Panc1 (cell line): ENCODE measurements around the gene VRK3. TPM values are rescaled to one million over a fixed set of nuclear protein-coding genes. Genes with fewer than 3 reads are reported as not detected.
A peak's percentile ranks its signal among the peaks of the same experiment; 100 is the strongest.
"Not testable (repeated sequence)": the region's sequence is repeated elsewhere in the genome, so short reads cannot be mapped to it uniquely, and the experiment has no call there.

Experiments
- ATAC-seq: fragments of 200-7000 bp; cut with Tn5 transposase; 2 replicates; pipeline ENCODE4 v1.9.1; 2020; ENCODE audit warnings: mild to moderate bottlenecking, moderate library complexity
- Bru-seq: library from RNA; stranded (reverse); fragments of 400-500 nt; gene quantifications from one replicate; lab custom pipeline; 2021; lab: Mats Ljungman, UMichigan
- BruChase-seq, 2 experiments: library from RNA; stranded (reverse); fragments of 400-500 nt; gene quantifications; one replicate each; lab custom pipeline; 2021; lab: Mats Ljungman, UMichigan
- BruUV-seq: library from RNA; stranded (reverse); fragments of 400-500 nt; replicated peaks from 2 replicates; lab custom pipeline; 2021; lab: Mats Ljungman, UMichigan
- CTCF ChIA-PET: fragments of 300-600 bp; sonication (Branson Sonifier 250); formaldehyde crosslinking; loops from one replicate; lab custom pipeline; 2022; ENCODE audit warnings: antibody characterized with exemption; lab: Charles Lee
- POLR2A ChIA-PET: fragments of 300-600 bp; sonication (Branson Sonifier 250); formaldehyde crosslinking; loops from one replicate; lab custom pipeline; 2022; ENCODE audit warnings: antibody characterized with exemption; lab: Charles Lee
- DNase-seq: peaks from one replicate; pipeline ENCODE4 v3.0.0-alpha.2; 2010; ENCODE audit warnings: low read depth, low spot score
- H3K27ac ChIP-seq: 2 replicates; pipeline ENCODE4 v1.5.1; 2011; ENCODE audit warnings: mild to moderate bottlenecking, low read length, inconsistent platforms
- H3K27me3 ChIP-seq: fragments of 200-500 bp; sonication (Bioruptor generic); 2 replicates; pipeline ENCODE4 v1.6.0; 2014; ENCODE audit warnings: low read length, inconsistent platforms; ENCODE audit not compliant: control insufficient read depth, insufficient read depth
- H3K36me3 ChIP-seq: fragments of 200-500 bp; sonication (Bioruptor generic); 2 replicates; pipeline ENCODE4 v1.5.1; 2014; ENCODE audit warnings: inconsistent platforms, mild to moderate bottlenecking, low read length, moderate library complexity; ENCODE audit not compliant: control insufficient read depth, insufficient read depth
- H3K4me1 ChIP-seq: 2 replicates; pipeline ENCODE4 v1.5.1; 2011; ENCODE audit warnings: inconsistent platforms, mild to moderate bottlenecking, low read length, moderate library complexity; ENCODE audit not compliant: control insufficient read depth, insufficient read depth
- H3K4me3 ChIP-seq, 2 experiments: 2 replicates each; pipeline ENCODE4 v1.5.1; 2011 to 2012; ENCODE audit warnings: low read depth in 2 of 2, low read length in 2 of 2, mild to moderate bottlenecking in 2 of 2, inconsistent platforms in 1 of 2, moderate library complexity in 1 of 2
- H3K9me3 ChIP-seq: fragments of 200-500 bp; sonication (Bioruptor generic); 2 replicates; pipeline ENCODE4 v1.5.1; 2014; ENCODE audit warnings: low read depth, mild to moderate bottlenecking, inconsistent platforms, low read length, moderate library complexity; ENCODE audit not compliant: control insufficient read depth, insufficient read depth
- POLR2AphosphoS5 ChIP-seq: IDR thresholded peaks from 2 replicates; pipeline ENCODE4 v1.6.1; 2012; ENCODE audit warnings: mild to moderate bottlenecking, low read depth, low read length, moderate library complexity
- SIN3A ChIP-seq: IDR thresholded peaks from 2 replicates; pipeline ENCODE4 v1.6.1; 2012; ENCODE audit warnings: low read depth, mild to moderate bottlenecking, low read length, moderate library complexity, borderline replicate concordance; ENCODE audit not compliant: insufficient read depth
- TCF7L2 ChIP-seq: IDR thresholded peaks from 2 replicates; pipeline ENCODE4 v1.6.1; 2011; ENCODE audit warnings: mild to moderate bottlenecking, low read depth, low read length, inconsistent platforms
- in situ Hi-C: cut with HindIII; loops from 2 replicates; pipeline ENCODE4 v1.10.0; 2016; ENCODE audit warnings: low sequenced_read_pairs, low pct_unique_long_range_greater_than_20kb
- intact Hi-C: fragments of 100-400 bp; cut with micrococcal nuclease; formaldehyde crosslinking; loops from one replicate; pipeline ENCODE4 v1.10.0; 2022; ENCODE audit not compliant: unreplicated experiment
- long read RNA-seq: library from polyadenylated mRNA; unstranded; transcript quantifications from one replicate; pipeline ENCODE4 v2.0.0, GENCODE V29; 2021; ENCODE audit not compliant: unreplicated experiment
- polyA plus RNA-seq: library from polyadenylated mRNA; unstranded; fragments of >200 nt; gene quantifications from one replicate; pipeline ENCODE4 v1.2.1, GENCODE V29; 2012; ENCODE audit warnings: missing spikeins; ENCODE audit not compliant: insufficient read length
- total RNA-seq: library from RNA; stranded (reverse); gene quantifications from one replicate; pipeline ENCODE4 v1.2.1, GENCODE V29; 2021; ENCODE audit not compliant: unreplicated experiment
- TF ChIP-seq, protein P1 (sequence below), 2 experiments: IDR thresholded peaks; 2 replicates each; pipeline ENCODE4 v1.6.1; 2011 to 2012; ENCODE audit warnings: low read depth in 2 of 2, control low read depth in 1 of 2, low read length in 1 of 2, mild to moderate bottlenecking in 1 of 2, moderate library complexity in 1 of 2; ENCODE audit not compliant: insufficient read depth in 1 of 2
- TF ChIP-seq, protein P2 (sequence below): fragments of 450-650 bp; IDR thresholded peaks from 2 replicates; pipeline ENCODE4 v1.5.1; 2017; ENCODE audit warnings: mild to moderate bottlenecking

VRK3 gene, protein sequence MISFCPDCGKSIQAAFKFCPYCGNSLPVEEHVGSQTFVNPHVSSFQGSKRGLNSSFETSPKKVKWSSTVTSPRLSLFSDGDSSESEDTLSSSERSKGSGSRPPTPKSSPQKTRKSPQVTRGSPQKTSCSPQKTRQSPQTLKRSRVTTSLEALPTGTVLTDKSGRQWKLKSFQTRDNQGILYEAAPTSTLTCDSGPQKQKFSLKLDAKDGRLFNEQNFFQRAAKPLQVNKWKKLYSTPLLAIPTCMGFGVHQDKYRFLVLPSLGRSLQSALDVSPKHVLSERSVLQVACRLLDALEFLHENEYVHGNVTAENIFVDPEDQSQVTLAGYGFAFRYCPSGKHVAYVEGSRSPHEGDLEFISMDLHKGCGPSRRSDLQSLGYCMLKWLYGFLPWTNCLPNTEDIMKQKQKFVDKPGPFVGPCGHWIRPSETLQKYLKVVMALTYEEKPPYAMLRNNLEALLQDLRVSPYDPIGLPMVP
- 32.6 TPM for total RNA-seq
- 20.2 TPM for polyA plus RNA-seq
- percentile 63 among the genes with signal in this experiment for Bru-seq, nascent RNA
- BruChase-seq, experiment 1, labeled RNA remaining after a 2-hour chase, result percentile 56 among the genes with signal in this experiment
- BruChase-seq, experiment 2, labeled RNA remaining after a 6-hour chase, result percentile 58 among the genes with signal in this experiment
- long read RNA-seq, transcript VRK3-217 (15 exons, 2,126 nt), result major isoform, 6 of 42 reads
- long read RNA-seq, partial matches to known transcripts, result 12 of 42 reads
- long read RNA-seq, other reads (novel, unspliced or antisense), result 17 of 42 reads

DNA sequence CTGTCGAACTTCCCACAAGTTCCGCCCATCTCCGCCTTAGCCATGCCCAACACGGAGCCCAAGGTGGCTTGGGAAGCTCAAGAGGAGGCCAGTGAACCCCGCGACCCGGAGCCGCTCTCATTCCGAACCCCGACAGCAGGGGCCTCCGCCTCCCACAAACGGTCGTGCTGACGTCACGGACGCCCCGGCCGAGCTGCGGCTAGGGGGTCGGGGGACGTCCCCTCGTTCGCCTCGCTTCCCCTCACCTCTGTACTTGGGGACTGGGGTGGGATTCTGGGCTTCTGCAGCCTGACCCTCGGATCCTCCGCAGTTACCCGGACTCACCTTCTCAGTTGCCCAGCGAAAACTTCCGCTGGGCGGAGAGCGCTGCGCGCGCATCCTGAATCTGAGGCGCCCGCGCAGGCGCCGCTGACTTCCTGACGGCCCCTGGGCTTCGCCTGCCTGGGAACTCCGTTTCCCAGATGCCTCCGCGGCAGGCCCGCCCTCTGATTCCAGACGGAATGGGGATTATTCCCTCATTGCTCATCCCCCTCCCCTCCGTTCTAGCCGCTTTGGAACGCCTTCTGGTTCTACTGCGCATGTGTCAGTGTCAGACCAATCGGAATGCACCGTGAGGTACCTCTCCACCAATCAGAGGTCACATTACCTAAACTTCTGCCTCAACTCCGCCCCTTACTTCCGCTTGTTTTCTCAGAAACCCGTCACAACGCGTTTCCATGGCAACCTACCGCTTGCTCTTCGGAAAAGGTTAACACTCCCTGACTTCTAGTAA is at the start of gene VRK3:
Gene VRK3 (minus strand): TSS at position 351 of the 772 bp plus-strand sequence. CDS start 9,210 bp downstream, outside the sequence.
- TF ChIP-seq TCF7L2, result no peak
- TF ChIP-seq, protein P1, sequence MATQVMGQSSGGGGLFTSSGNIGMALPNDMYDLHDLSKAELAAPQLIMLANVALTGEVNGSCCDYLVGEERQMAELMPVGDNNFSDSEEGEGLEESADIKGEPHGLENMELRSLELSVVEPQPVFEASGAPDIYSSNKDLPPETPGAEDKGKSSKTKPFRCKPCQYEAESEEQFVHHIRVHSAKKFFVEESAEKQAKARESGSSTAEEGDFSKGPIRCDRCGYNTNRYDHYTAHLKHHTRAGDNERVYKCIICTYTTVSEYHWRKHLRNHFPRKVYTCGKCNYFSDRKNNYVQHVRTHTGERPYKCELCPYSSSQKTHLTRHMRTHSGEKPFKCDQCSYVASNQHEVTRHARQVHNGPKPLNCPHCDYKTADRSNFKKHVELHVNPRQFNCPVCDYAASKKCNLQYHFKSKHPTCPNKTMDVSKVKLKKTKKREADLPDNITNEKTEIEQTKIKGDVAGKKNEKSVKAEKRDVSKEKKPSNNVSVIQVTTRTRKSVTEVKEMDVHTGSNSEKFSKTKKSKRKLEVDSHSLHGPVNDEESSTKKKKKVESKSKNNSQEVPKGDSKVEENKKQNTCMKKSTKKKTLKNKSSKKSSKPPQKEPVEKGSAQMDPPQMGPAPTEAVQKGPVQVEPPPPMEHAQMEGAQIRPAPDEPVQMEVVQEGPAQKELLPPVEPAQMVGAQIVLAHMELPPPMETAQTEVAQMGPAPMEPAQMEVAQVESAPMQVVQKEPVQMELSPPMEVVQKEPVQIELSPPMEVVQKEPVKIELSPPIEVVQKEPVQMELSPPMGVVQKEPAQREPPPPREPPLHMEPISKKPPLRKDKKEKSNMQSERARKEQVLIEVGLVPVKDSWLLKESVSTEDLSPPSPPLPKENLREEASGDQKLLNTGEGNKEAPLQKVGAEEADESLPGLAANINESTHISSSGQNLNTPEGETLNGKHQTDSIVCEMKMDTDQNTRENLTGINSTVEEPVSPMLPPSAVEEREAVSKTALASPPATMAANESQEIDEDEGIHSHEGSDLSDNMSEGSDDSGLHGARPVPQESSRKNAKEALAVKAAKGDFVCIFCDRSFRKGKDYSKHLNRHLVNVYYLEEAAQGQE (IDR thresholded peaks at IDR 0.05; ENCODE audit: insufficient read depth in 1 of 2, low read depth in 2 of 2, low read length in 1 of 2), result no peak
- TF ChIP-seq POLR2AphosphoS5, result peak; percentile 72
- TF ChIP-seq SIN3A, result 0 out of 2 replicates have a peak, but pooled peaks have one; percentile 55
- Histone ChIP-seq H3K27ac (peak within 1 kb of the TSS; percentile 89), H3K4me3 (peak within 1 kb of the TSS; percentile 91 to 92), H3K36me3 (peaks cover 2% of the 10 kb centered on the region), H3K9me3 (peaks cover 8% of the 10 kb centered on the region; the same call in 1 of the 2 replicates), H3K27me3 (no peaks in the 10 kb centered on the region), H3K4me1 (peaks cover 4% of the 10 kb centered on the region; the same call in 1 of the 2 replicates)
- CTCF ChIA-PET, result no interaction called here
- ATAC-seq, result peak; percentile 95
- in situ Hi-C loops, result no loop called here
- peak; percentile 97 for DNase-seq
- intact Hi-C loops, result no loop called here
- POLR2A ChIA-PET, result no interaction called here
- BruUV-seq, result no TSS peak

DNA sequence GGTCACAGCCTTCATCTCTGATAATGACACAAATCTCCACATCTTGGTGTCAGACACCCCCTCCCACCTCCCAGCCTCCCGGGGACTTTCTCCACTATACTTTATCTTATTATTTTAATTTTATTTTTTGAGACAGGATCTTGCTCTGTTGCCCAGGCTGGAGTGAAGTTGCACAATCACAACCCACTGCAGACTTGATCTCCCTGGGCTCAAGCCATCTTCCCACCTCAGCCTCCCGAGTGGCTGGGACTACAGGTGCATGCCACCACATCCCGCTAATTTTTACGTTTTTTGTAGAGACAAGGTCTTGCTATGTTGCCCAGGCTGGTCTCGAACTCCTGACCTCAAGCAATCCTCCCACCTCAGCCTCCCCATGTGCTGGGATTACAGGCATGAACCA is 43.2 kb upstream of the VRK3 start:
- BruUV-seq, POLR2A ChIA-PET, in situ Hi-C loops, intact Hi-C loops, ATAC-seq, H3K4me3 ChIP-seq, H3K4me1 ChIP-seq, H3K36me3 ChIP-seq, H3K27ac ChIP-seq, H3K9me3 ChIP-seq, DNase-seq, H3K27me3 ChIP-seq: not testable (repeated sequence)
- CTCF ChIA-PET, result interaction anchor here (0.6 kb wide), 1 partner anchor 17 kb away, joined by 3 read pairs; no protein-coding TSS in a partner anchor

DNA sequence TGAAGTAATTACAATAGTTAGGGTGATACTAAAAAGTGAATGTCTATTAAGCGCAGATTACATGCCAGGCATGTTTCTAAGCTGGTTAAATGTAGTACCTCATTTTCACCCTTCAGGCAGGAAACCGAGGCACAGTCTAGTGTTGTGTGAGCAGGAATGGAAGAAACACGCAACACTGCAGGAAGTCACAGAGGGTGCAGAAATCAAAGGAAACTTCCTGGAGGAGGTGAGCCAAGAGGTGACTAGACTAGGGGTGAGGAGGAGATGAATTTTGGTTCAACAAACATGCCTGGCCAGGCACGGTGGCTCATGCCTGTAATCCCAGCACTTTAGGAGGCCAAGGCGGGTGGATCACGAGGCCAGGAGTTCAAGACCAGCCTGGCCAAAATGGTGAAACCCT is 42.4 kb upstream of the VRK3 start:
- TF ChIP-seq, protein P1 (IDR thresholded peaks at IDR 0.05; ENCODE audit: insufficient read depth in 1 of 2, low read depth in 2 of 2, low read length in 1 of 2), result no peak
- TF ChIP-seq SIN3A, result no peak
- no peak for TF ChIP-seq TCF7L2
- TF ChIP-seq POLR2AphosphoS5, result no peak
- TF ChIP-seq, protein P2, sequence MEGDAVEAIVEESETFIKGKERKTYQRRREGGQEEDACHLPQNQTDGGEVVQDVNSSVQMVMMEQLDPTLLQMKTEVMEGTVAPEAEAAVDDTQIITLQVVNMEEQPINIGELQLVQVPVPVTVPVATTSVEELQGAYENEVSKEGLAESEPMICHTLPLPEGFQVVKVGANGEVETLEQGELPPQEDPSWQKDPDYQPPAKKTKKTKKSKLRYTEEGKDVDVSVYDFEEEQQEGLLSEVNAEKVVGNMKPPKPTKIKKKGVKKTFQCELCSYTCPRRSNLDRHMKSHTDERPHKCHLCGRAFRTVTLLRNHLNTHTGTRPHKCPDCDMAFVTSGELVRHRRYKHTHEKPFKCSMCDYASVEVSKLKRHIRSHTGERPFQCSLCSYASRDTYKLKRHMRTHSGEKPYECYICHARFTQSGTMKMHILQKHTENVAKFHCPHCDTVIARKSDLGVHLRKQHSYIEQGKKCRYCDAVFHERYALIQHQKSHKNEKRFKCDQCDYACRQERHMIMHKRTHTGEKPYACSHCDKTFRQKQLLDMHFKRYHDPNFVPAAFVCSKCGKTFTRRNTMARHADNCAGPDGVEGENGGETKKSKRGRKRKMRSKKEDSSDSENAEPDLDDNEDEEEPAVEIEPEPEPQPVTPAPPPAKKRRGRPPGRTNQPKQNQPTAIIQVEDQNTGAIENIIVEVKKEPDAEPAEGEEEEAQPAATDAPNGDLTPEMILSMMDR, result no peak
- no TSS peak for BruUV-seq
- ChIA-PET POLR2A (no interaction called here), CTCF (no interaction called here)
- H3K9me3 ChIP-seq, result no peaks in the 10 kb centered on the region
- H3K4me3 ChIP-seq, result no peak overlapping the region
- H3K27me3 ChIP-seq, result no peaks in the 10 kb centered on the region
- no peaks in the 10 kb centered on the region for H3K36me3 ChIP-seq
- in situ Hi-C loops (no loop called here), intact Hi-C loops (no loop called here)
- no peak for ATAC-seq
- DNase-seq, result no peak
- no peaks in the 10 kb centered on the region for H3K4me1 ChIP-seq
- H3K27ac ChIP-seq, result no peak overlapping the region
